Nephron (organoid): ENCODE results near the gene TIMM10.

Experiments used
- H3K27ac Mint-ChIP-seq, 3 experiments: 2 replicates each; pipeline ENCODE4 v1.8.0; 2020; ENCODE audit warnings: mixed read lengths in 3 of 3, mild to moderate bottlenecking in 2 of 3, moderate library complexity in 1 of 3
- H3K27me3 Mint-ChIP-seq: 2 replicates; pipeline ENCODE4 v1.8.0; 2021; ENCODE audit warnings: low read depth, mild to moderate bottlenecking, moderate library complexity, mixed read lengths
- H3K36me3 Mint-ChIP-seq: 2 replicates; pipeline ENCODE4 v1.8.0; 2020; ENCODE audit warnings: low read depth, mixed read lengths
- H3K4me1 Mint-ChIP-seq: 2 replicates; pipeline ENCODE4 v1.8.0; 2020; ENCODE audit warnings: mixed read lengths
- H3K4me3 Mint-ChIP-seq, 3 experiments: 2 replicates each; pipeline ENCODE4 v1.8.0; 2020; ENCODE audit warnings: mild to moderate bottlenecking in 3 of 3, mixed read lengths in 3 of 3, moderate library complexity in 2 of 3
- H3K9me3 Mint-ChIP-seq: 2 replicates; pipeline ENCODE4 v1.8.0; 2020; ENCODE audit warnings: mixed read lengths
- TF ChIP-seq, protein P1 (sequence below), 3 experiments: fragments of 200-600 bp; sonication (generic); IDR thresholded peaks; one replicate each; pipeline ENCODE4 v1.5.0; 2021; ENCODE audit warnings: antibody characterized with exemption in 3 of 3; ENCODE audit not compliant: unreplicated experiment in 3 of 3

Gene TIMM10

DNA sequence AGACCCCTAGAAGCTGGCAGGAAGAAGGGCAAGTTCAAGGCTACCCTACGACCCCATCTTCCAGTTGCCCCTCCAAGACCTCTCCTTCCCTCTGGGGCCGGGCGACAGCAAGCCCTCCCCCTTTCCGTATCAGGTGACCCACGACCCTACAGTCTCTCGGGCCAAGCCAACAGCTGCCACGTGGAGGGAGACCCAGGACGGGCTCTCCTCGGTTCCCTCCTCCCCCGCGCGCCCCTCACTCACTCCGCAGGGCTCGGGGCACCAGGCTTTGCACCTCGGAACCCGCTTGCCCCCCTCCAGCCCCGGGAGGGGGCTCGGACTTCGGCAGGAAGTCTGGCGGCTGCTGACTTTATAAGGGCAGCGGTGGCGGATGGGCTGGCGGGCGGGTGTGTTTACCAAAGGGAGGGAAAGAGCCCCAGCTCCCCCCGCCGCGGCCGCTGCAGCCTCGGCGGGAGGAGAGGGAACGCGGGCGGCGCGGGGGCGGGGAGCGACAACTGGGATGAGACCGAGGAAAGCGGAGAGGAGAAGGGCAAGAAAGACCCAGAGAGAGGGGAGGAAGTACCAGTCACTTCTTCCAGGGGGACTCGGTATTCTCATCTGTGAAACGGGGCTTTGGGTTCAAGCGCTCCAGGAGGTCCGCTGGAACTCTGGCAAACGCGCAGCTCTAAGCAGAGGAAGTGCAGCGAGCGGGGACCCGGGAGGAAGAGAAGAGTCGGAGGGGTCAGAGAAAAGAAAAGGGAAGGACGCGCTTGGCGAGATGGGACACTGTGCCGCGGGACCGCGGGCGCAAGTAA is 15.8 kb downstream of the TIMM10 start:
- H3K27ac Mint-ChIP-seq: peak overlapping the region in 1 of 3 experiments; percentile 83
- peaks cover 32% of the 10 kb centered on the region for H3K27me3 Mint-ChIP-seq
- TF ChIP-seq, protein P1, sequence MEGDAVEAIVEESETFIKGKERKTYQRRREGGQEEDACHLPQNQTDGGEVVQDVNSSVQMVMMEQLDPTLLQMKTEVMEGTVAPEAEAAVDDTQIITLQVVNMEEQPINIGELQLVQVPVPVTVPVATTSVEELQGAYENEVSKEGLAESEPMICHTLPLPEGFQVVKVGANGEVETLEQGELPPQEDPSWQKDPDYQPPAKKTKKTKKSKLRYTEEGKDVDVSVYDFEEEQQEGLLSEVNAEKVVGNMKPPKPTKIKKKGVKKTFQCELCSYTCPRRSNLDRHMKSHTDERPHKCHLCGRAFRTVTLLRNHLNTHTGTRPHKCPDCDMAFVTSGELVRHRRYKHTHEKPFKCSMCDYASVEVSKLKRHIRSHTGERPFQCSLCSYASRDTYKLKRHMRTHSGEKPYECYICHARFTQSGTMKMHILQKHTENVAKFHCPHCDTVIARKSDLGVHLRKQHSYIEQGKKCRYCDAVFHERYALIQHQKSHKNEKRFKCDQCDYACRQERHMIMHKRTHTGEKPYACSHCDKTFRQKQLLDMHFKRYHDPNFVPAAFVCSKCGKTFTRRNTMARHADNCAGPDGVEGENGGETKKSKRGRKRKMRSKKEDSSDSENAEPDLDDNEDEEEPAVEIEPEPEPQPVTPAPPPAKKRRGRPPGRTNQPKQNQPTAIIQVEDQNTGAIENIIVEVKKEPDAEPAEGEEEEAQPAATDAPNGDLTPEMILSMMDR (IDR thresholded peaks at IDR 0.05; ENCODE audit: unreplicated experiment in 3 of 3): no peak

DNA sequence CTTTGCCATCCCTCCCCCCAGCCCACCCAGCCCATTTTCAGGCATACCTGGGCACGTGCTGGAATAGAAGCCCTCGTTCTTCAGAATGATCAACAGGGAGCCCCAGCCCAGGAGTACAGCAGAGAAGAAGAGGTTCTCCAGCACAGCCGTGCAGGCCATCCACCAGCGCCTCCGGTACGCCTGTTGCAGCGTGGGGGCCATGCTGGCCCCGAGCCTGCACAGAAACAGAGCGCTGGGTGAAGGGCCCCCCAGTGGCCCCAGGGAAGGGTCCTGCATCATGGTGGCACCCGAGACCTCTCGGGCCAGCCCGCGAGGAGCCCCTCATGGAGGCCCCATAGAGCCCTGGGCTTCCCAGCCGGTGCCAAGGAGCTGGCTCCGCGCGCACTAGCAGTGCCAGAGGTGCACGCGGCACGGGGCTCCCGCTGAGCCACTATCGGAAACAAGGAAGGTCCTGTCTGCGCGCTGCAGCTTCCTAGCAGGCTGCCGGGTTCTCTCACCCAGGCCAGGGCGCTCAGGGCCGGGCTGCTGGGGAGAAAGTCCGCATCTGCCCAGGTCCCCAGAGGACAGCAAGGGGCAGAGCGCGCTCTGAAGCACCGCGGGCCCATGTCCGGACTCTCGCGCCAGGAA is 16.5 kb downstream of the TIMM10 start:
- peaks cover 32% of the 10 kb centered on the region for H3K27me3 Mint-ChIP-seq
- peak overlapping the region; percentile 96 to 97 (median 96) for H3K4me3 Mint-ChIP-seq
- no peaks in the 10 kb centered on the region for H3K4me1 Mint-ChIP-seq
- no peaks in the 10 kb centered on the region for H3K36me3 Mint-ChIP-seq
- no peak overlapping the region for H3K27ac Mint-ChIP-seq
- H3K9me3 Mint-ChIP-seq: peaks cover 2% of the 10 kb centered on the region
- TF ChIP-seq, protein P1 (IDR thresholded peaks at IDR 0.05; ENCODE audit: unreplicated experiment in 3 of 3): no peak

More for the DNA sequence above, 15.8 kb downstream of the TIMM10 start:
- Mint-ChIP-seq H3K4me3 (peak overlapping the region; percentile 96 to 97 (median 96)), H3K9me3 (peaks cover 2% of the 10 kb centered on the region), H3K36me3 (no peaks in the 10 kb centered on the region), H3K4me1 (no peaks in the 10 kb centered on the region)

DNA sequence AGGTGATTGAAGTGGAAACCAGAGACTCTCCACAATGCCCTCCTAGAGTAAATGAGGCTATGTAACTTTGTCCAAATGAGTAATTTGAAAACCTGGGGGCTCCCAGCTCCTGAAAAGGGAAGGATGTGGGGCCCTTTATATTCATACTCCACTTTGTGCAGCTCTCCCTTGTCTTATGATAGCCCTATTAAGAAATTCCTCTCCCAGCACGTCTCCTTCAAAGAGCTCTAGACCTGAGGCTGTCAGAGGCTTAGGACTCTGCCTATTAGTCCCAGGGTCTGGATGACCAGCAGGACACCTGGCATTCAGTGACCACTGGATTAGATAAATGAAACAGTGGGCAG is 17.1 kb downstream of the TIMM10 start:
- H3K36me3 Mint-ChIP-seq: no peaks in the 10 kb centered on the region

DNA sequence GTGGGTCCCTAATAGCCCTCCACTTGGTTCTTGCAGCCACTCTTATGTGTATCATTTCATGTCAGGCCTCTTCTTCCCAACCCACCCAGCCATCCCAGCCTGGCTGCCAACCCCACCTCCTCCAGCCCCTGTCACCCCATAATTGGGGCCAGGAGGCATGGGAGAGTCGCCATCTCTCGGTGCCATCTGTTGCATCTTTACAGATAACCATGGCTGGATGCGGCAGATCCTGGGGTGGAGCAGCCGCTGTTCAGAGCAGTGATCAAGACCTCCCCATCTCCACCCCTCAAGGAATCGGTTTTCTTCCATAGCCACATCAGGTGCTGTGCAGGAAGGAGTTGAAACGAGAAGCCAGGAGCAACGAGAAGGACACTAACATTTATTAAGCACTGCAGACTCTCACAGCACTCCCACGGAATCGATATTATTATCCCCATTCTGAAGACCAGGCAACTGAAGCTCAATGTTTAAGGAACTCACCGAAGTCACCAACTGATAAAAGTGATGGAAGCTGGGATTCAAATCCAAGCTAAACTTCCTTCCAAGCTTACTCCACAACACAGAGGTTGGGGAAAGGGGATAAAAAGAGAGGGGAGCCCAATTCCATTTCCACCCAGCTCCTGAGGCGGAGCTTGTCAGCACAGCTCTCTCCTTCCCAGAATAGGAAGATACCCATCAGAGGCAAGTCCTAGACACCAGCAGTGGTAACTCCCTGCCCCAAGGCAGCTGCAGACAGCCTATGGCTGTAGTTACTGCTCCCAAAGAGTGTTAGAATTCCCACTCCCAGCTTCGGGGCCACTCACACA is 17.7 kb downstream of the TIMM10 start:
- H3K36me3 Mint-ChIP-seq: no peaks in the 10 kb centered on the region

More for the DNA sequence above, 17.1 kb downstream of the TIMM10 start:
- TF ChIP-seq, protein P1 (IDR thresholded peaks at IDR 0.05; ENCODE audit: unreplicated experiment in 3 of 3): no peak
- H3K4me3 Mint-ChIP-seq: peak overlapping the region; percentile 76 to 89 (median 79)
- peaks cover 2% of the 10 kb centered on the region for H3K9me3 Mint-ChIP-seq
- H3K4me1 Mint-ChIP-seq: no peaks in the 10 kb centered on the region
- no peak overlapping the region for H3K27ac Mint-ChIP-seq
- H3K27me3 Mint-ChIP-seq: peaks cover 32% of the 10 kb centered on the region

DNA sequence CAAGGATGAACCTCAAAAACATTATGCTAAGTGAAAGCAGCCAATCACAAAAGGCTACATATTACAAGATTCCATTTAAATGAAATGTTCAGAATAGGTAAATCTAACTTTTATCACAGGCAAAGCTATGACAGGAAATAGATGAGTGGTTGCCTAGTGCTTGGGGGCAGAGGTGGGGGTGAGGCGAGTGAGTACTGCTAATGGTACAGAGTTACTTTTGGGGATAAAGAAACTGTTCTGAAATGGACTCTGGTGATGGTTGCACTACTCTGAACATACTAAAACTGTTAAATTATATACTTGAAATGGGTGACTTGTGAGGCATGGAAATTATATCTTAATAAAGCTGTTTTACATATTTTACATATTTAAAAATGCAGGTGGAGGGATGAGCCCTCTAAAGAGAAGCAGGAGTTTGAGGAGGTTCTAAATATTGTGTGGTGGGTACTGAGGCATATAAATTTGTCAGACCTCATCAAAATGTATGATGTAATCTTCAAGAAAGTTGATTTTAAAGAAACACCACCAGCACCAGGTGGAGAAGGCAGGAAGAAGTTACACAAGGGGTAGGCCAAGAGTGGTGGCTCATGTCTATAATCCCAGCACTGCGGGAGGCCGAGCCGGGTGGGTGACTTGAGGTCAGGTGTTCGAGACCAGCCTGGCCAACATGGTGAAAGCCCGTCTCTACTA is 18.7 kb downstream of the TIMM10 start:
- H3K4me1 Mint-ChIP-seq: no peaks in the 10 kb centered on the region
- H3K36me3 Mint-ChIP-seq: no peaks in the 10 kb centered on the region
- H3K9me3 Mint-ChIP-seq: no peaks in the 10 kb centered on the region
- peaks cover 25% of the 10 kb centered on the region for H3K27me3 Mint-ChIP-seq
- H3K27ac Mint-ChIP-seq: no peak overlapping the region
- H3K4me3 Mint-ChIP-seq: peak overlapping the region in 2 of 3 experiments; percentile 21 to 33
- TF ChIP-seq, protein P1 (IDR thresholded peaks at IDR 0.05; ENCODE audit: unreplicated experiment in 3 of 3): no peak

More for the DNA sequence above, 17.7 kb downstream of the TIMM10 start:
- Mint-ChIP-seq H3K27me3 (peaks cover 30% of the 10 kb centered on the region), H3K4me1 (no peaks in the 10 kb centered on the region), H3K27ac (no peak overlapping the region), H3K9me3 (peaks cover 2% of the 10 kb centered on the region), H3K4me3 (peak overlapping the region in 2 of 3 experiments; percentile 79 to 89)
- TF ChIP-seq, protein P1 (IDR thresholded peaks at IDR 0.05; ENCODE audit: unreplicated experiment in 3 of 3): no peak
